HepG2 (cell line): ENCODE data around the gene ATP8B4. TPM values are rescaled to one million over a fixed set of nuclear protein-coding genes. Genes with fewer than 3 reads are reported as not detected.

Source experiments
- ATAC-seq: fragments of 200-7000 bp; cut with Tn5 transposase; 3 replicates; pipeline ENCODE4 v1.9.1; 2020; ENCODE audit warnings: mild to moderate bottlenecking, moderate library complexity
- BruUV-seq: library from RNA; stranded (reverse); fragments of 400-500 nt; replicated peaks from 2 replicates; lab custom pipeline; 2021; lab: Mats Ljungman, UMichigan
- CTCF ChIA-PET: fragments of 300-600 bp; formaldehyde crosslinking; extraction: SDS; loops from one replicate; lab custom pipeline; 2021; ENCODE audit warnings: low total read pairs, inconsistent platforms, low intra/inter-chr PET ratio; lab: Yijun Ruan, JAX
- POLR2A ChIA-PET: fragments of 350-600 bp; sonication (Branson Sonifier 250); formaldehyde crosslinking; loops from one replicate; lab custom pipeline; 2020; ENCODE audit warnings: antibody characterized with exemption, inconsistent platforms; lab: Yijun Ruan, JAX
- DNase-seq: peaks from one replicate; pipeline ENCODE4 v3.0.0-alpha.2; 2015; ENCODE audit warnings: low spot score
- FAIRE-seq: peaks from 3 replicates; lab custom pipeline; 2011; peaks lifted over from hg19 to GRCh38; lab: Jason Lieb, UNC
- H2AFZ ChIP-seq: one replicate; pipeline ENCODE4 v1.6.1; 2011; ENCODE audit warnings: low read length, inconsistent platforms
- H3K27ac ChIP-seq: fragments of 300-600 bp; 3 replicates; pipeline ENCODE4 v1.8.0; 2011; ENCODE audit warnings: mixed run types, mild to moderate bottlenecking, mixed read lengths, low read length, inconsistent platforms; ENCODE audit not compliant: insufficient read depth; ENCODE audit errors: extremely low read length
- H3K27me3 ChIP-seq, 2 experiments: fragments of 200-600 bp in 1 of 2; 2 replicates in 1 of 2; 3 replicates in 1 of 2; pipeline versions ENCODE4 v1.6.0 to v1.8.0; 2011; ENCODE audit warnings: low read length in 2 of 2, mild to moderate bottlenecking in 2 of 2, moderate library complexity in 2 of 2, inconsistent platforms in 1 of 2; ENCODE audit not compliant: insufficient read depth in 2 of 2, control insufficient read depth in 1 of 2
- H3K36me3 ChIP-seq, 2 experiments: fragments of 200-600 bp in 1 of 2; replicated peaks in 1 of 2; 2 replicates in 1 of 2; 3 replicates in 1 of 2; pipeline versions ENCODE4 v1.5.1 to v1.8.0; 2011; ENCODE audit warnings: low read length in 2 of 2, inconsistent platforms in 1 of 2; ENCODE audit not compliant: insufficient read depth in 2 of 2, control insufficient read depth in 1 of 2
- H3K4me1 ChIP-seq: 2 replicates; pipeline ENCODE4 v1.5.1; 2012; ENCODE audit warnings: low read length, inconsistent platforms; ENCODE audit not compliant: insufficient read depth
- H3K4me2 ChIP-seq: 2 replicates; pipeline ENCODE4 v1.6.0; 2011; ENCODE audit warnings: low read depth, low read length, inconsistent platforms
- H3K4me3 ChIP-seq, 3 experiments: fragments of 200-600 bp in 1 of 3; sonication (generic), shearing (Covaris generic) in 1 of 3; replicated peaks in 1 of 3; 2 replicates each; pipeline ENCODE4 v1.5.1; 2011 to 2016; ENCODE audit warnings: low read length in 3 of 3, inconsistent platforms in 2 of 3, low read depth in 2 of 3, mild to moderate bottlenecking in 2 of 3, control low read depth in 1 of 3, mixed read lengths in 1 of 3; ENCODE audit not compliant: insufficient read depth in 1 of 3
- H3K79me2 ChIP-seq: one replicate; pipeline ENCODE4 v1.6.1; 2011; ENCODE audit warnings: low read length, inconsistent platforms; ENCODE audit not compliant: insufficient read depth
- H3K9ac ChIP-seq: 2 replicates; pipeline ENCODE4 v1.6.0; 2011; ENCODE audit warnings: mild to moderate bottlenecking, low read depth, low read length, inconsistent platforms; ENCODE audit not compliant: insufficient read depth
- H3K9me3 ChIP-seq: 2 replicates; pipeline ENCODE4 v1.5.1; 2012; ENCODE audit warnings: mild to moderate bottlenecking, low read length
- H4K20me1 ChIP-seq: 2 replicates; pipeline ENCODE4 v1.6.0; 2011; ENCODE audit warnings: inconsistent platforms, mild to moderate bottlenecking, low read length, moderate library complexity; ENCODE audit not compliant: insufficient read depth
- ELK4 ChIP-seq: sonication (generic); formaldehyde crosslinking; IDR thresholded peaks from 2 replicates; pipeline ENCODE4 v1.9.0; 2021; ENCODE audit warnings: missing genetic modification reagents, borderline replicate concordance
- ERF ChIP-seq: IDR thresholded peaks from 2 replicates; pipeline ENCODE4 v1.6.1; 2018; ENCODE audit warnings: missing biosample characterization, missing genetic modification reagents
- HNF1B ChIP-seq: sonication (generic); formaldehyde crosslinking; IDR thresholded peaks from 2 replicates; pipeline ENCODE4 v1.5.1; 2020; ENCODE audit warnings: mild to moderate bottlenecking, moderate library complexity, missing genetic modification reagents
- IRF2 ChIP-seq: IDR thresholded peaks from 2 replicates; pipeline ENCODE4 v1.6.1; 2018; ENCODE audit warnings: missing genetic modification reagents, missing compliant biosample characterization
- KDM5A ChIP-seq: fragments of 200-600 bp; sonication (generic); IDR thresholded peaks from 2 replicates; pipeline ENCODE4 v1.7.0; 2018; ENCODE audit warnings: antibody characterized with exemption, mild to moderate bottlenecking, low read length, borderline replicate concordance
- PAWR ChIP-seq: sonication (generic); formaldehyde crosslinking; IDR thresholded peaks from 2 replicates; pipeline ENCODE4 v1.4.0; 2020; ENCODE audit warnings: missing genetic modification reagents, mild to moderate bottlenecking, borderline replicate concordance
- PLSCR1 ChIP-seq: sonication (generic); formaldehyde crosslinking; IDR thresholded peaks from 2 replicates; pipeline ENCODE4 v1.5.0; 2020; ENCODE audit warnings: missing genetic modification reagents, mild to moderate bottlenecking, borderline replicate concordance
- SOX5 ChIP-seq: IDR thresholded peaks from 2 replicates; pipeline ENCODE4 v1.6.1; 2016; ENCODE audit warnings: borderline replicate concordance
- SP2 ChIP-seq: sonication (generic); formaldehyde crosslinking; IDR thresholded peaks from 2 replicates; pipeline ENCODE4 v1.5.1; 2020; ENCODE audit warnings: mild to moderate bottlenecking, missing genetic modification reagents
- TFDP1 ChIP-seq: IDR thresholded peaks from 2 replicates; pipeline ENCODE4 v1.6.1; 2016; ENCODE audit warnings: missing compliant biosample characterization, missing genetic modification reagents, borderline replicate concordance
- WGBS: methylation state at CpG from one replicate; pipeline ENCODE4 v1.1.6; 2017; ENCODE audit warnings: low lambda C conversion rate; 5-methylcytosine and 5-hydroxymethylcytosine counted together
- in situ Hi-C: cut with HindIII; loops from 2 replicates; pipeline ENCODE4 v1.10.0; 2017; ENCODE audit warnings: low pct_unique_long_range_greater_than_20kb; ENCODE audit not compliant: extremely low pct_ligation_motif_present
- intact Hi-C: fragments of 100-400 bp; cut with micrococcal nuclease; formaldehyde crosslinking; loops from one replicate; pipeline ENCODE4 v1.10.0; 2022; ENCODE audit not compliant: unreplicated experiment
- polyA plus RNA-seq, 8 experiments: library from polyadenylated mRNA; depleted of rRNA in 3 of 8; stranded (reverse) in 7 of 8; unstranded in 1 of 8; fragments of >200 nt; fragmentation: Illumina TruSeq in 4 of 8; extraction: Trizol in 4 of 8; gene quantifications; 2 replicates each; pipeline versions ENCODE4 v1.2.1 to v1.2.3, GENCODE V29; 2011 to 2016; ENCODE audit warnings: low read depth in 4 of 8, missing spikeins in 1 of 8, mixed read lengths in 1 of 8; ENCODE audit not compliant: insufficient read depth in 1 of 8
- total RNA-seq, 5 experiments: library from RNA; depleted of rRNA; stranded (reverse); fragments of >200 nt; fragmentation: Illumina TruSeq; extraction: Trizol; gene quantifications; 2 replicates each; pipeline ENCODE4 v1.2.3, GENCODE V29; 2016; ENCODE audit warnings: low read depth in 1 of 5
- TF ChIP-seq, protein P1 (sequence below): sonication (generic); formaldehyde crosslinking; IDR thresholded peaks from 2 replicates; pipeline ENCODE4; 2020; ENCODE audit warnings: missing genetic modification reagents, mild to moderate bottlenecking, borderline replicate concordance

ATP8B4 gene
- total and polyA plus RNA-seq, 2 of the 13 experiments (the other 11 are each of a cell fraction or from before 2014, with no cell fraction given), result 0.24 to 0.69 TPM

DNA sequence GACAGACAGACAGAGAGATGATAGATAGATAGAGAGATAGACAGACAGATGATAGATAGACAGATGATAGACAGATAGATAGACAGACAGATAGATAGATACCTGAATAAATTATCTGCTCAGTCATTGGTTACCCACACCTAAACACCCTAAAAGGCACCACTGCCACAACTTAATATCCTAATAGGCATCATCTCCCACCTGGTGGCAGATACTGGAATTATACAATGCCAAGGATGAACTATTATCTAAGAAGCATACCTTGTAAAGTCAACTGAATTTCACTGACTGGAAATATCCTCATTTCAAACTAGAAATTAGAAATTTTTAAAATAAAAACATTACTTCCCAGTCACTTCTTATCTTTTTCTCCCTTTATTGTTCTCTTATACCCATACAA lies 19.4 kb upstream of the ATP8B4 start:
- FAIRE-seq (no peak), ATAC-seq (no peak), DNase-seq (no peak)
- no peaks in the 10 kb centered on the region for H3K9me3 ChIP-seq
- in situ Hi-C loops (no loop called here), intact Hi-C loops (no loop called here)
- no TSS peak for BruUV-seq
- no peak overlapping the region for H3K9ac ChIP-seq
- H3K4me2 ChIP-seq, result no peak overlapping the region
- no peaks in the 10 kb centered on the region for H3K36me3 ChIP-seq
- ChIA-PET POLR2A (no interaction called here), CTCF (no interaction called here)
- no peak overlapping the region for H3K27ac ChIP-seq
- no peak for TF ChIP-seq ELK4 (CRISPR knock-in tag)
- no peak for TF ChIP-seq HNF1B
- no peak for TF ChIP-seq IRF2 (CRISPR knock-in tag)
- no peak for TF ChIP-seq SOX5 (CRISPR knock-in tag)
- H3K27me3 ChIP-seq, result no peaks in the 10 kb centered on the region
- H2AFZ ChIP-seq, result no peak overlapping the region
- H3K4me1 ChIP-seq, result no peaks in the 10 kb centered on the region
- H3K79me2 ChIP-seq, result no peaks in the 10 kb centered on the region
- H3K4me3 ChIP-seq, result no peak overlapping the region
- H4K20me1 ChIP-seq, result no peaks in the 10 kb centered on the region

GRCh38 chr15:50137893-50138292 lies 18.9 kb upstream of the ATP8B4 start:
- ChIA-PET POLR2A (no interaction called here), CTCF (no interaction called here)
- Histone ChIP-seq H4K20me1 (no peaks in the 10 kb centered on the region), H3K4me1 (no peaks in the 10 kb centered on the region), H3K36me3 (no peaks in the 10 kb centered on the region), H3K27me3 (no peaks in the 10 kb centered on the region), H3K4me3 (no peak overlapping the region), H3K4me2 (no peak overlapping the region), H3K79me2 (no peaks in the 10 kb centered on the region), H2AFZ (no peak overlapping the region), H3K27ac (no peak overlapping the region), H3K9me3 (no peaks in the 10 kb centered on the region), H3K9ac (no peak overlapping the region)
- in situ Hi-C loops, result no loop called here
- intact Hi-C loops, result no loop called here
- DNase-seq (no peak), ATAC-seq (no peak), FAIRE-seq (no peak)
- BruUV-seq, result no TSS peak
- 83% methylated on average over 2 of the region's 2 CpGs for WGBS
- TF ChIP-seq TFDP1 (CRISPR knock-in tag) (no peak), PAWR (CRISPR knock-in tag) (no peak), KDM5A (no peak), SP2 (CRISPR knock-in tag) (no peak), PLSCR1 (no peak), ERF (no peak)
- TF ChIP-seq, protein P1, sequence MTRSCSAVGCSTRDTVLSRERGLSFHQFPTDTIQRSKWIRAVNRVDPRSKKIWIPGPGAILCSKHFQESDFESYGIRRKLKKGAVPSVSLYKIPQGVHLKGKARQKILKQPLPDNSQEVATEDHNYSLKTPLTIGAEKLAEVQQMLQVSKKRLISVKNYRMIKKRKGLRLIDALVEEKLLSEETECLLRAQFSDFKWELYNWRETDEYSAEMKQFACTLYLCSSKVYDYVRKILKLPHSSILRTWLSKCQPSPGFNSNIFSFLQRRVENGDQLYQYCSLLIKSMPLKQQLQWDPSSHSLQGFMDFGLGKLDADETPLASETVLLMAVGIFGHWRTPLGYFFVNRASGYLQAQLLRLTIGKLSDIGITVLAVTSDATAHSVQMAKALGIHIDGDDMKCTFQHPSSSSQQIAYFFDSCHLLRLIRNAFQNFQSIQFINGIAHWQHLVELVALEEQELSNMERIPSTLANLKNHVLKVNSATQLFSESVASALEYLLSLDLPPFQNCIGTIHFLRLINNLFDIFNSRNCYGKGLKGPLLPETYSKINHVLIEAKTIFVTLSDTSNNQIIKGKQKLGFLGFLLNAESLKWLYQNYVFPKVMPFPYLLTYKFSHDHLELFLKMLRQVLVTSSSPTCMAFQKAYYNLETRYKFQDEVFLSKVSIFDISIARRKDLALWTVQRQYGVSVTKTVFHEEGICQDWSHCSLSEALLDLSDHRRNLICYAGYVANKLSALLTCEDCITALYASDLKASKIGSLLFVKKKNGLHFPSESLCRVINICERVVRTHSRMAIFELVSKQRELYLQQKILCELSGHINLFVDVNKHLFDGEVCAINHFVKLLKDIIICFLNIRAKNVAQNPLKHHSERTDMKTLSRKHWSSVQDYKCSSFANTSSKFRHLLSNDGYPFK (CRISPR knock-in tag), result no peak
